Limb (tissue), 2 donors: ENCODE results near the gene IPPK.
"Not testable (repeated sequence)": the region's sequence is repeated elsewhere in the genome, so short reads cannot be mapped to it uniquely, and the experiment has no call there.

Source experiments
- DNase-seq, 2 donors: peaks; one replicate each; pipeline ENCODE4 v3.0.0-alpha.2; 2016; ENCODE audit errors: extremely low spot score in 2 of 2

The IPPK gene

GRCh38 chr9:92598382-92598781 is 71.5 kb downstream of the IPPK start:
- DNase-seq, result no peak

- DNase-seq, result no peak
Observed at GRCh38 chr9:92595930-92596329, 74.0 kb downstream of the IPPK start.

GRCh38 chr9:92595075-92595474 is 74.9 kb downstream of the IPPK start:
- not testable (repeated sequence) for DNase-seq

DNA sequence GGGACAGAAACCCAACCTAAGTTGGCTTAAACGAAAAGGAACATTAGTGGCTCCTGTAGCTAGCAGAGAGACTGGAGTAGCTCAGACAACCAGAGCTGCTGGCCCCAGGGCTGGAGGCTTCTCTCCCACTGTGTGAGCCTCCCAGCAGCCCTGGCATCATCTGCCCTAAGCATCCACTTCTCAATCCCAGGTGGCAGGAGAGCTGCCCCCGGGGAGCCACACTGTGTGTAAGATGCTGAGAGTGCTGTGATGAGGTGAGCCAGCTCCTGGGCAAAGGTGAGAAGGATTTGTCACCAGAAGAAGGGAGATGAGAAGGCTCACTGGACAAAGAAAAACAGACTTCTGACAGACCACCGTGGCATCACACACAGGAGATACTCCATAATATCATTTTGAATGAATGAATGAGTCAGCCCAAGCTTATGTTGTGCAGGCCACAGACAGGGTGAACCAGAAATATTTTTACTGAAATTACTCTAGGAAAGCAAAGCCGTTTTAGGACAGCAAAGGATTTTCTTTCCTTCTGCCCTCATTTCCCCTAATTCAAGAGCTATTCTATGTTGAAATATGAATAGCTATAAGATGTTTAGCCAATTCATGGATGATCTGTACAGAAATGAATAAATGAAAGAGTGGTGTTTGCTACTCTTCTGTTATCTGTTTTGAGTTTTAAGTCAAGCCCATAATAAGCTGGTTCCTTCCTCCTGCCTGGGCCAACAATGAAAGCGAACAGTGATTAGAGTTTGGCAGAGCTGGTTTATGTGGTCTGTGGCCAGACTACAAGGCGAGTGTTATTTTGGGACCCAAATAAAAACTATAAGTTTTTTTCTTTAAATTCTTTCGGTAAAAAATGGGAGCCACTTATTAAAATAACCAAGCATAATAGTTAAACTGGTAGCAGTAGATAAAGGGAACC is 76.7 kb downstream of the IPPK start:
- no peak for DNase-seq

DNA sequence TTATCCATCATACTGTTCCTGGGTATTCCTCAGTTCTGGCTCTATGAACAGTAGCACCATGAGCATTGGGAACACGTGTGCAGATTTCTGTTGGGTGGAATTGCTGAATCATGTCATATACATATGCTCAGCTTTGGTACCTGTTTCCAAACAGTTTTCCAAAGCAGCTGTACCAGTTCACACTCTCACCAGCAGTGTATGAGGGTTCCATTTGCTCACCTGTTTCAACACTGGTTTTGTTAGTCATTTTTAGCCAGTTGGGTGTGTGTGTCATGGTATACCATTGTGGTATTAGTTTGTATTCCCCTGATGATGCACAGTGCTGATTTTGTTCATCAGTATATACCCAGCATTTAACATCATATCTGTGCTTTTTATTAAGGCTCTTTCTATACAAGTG is 77.4 kb downstream of the IPPK start:
- DNase-seq, result no peak

DNA sequence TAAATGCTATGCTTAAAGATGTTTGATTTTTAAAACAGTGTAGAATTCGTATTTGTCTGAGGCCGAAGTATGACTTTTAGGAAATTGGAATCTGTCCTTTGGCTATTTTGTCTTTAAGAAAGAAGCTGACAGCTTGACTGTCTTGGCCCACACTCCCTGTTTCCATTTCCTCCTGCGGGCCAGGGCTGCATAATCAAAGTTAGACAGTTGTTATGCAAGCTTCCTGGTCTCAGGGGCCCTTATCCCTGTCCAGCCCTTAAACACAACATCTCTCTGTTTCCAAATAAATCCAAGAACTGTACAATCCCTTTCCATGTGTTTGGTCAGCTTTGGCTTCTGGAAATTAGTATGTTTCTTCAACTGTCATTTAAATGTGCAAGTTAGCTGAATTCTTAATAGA is 79.6 kb downstream of the IPPK start:
- DNase-seq, result peak in 1 of 2 donors; percentile 75

DNA sequence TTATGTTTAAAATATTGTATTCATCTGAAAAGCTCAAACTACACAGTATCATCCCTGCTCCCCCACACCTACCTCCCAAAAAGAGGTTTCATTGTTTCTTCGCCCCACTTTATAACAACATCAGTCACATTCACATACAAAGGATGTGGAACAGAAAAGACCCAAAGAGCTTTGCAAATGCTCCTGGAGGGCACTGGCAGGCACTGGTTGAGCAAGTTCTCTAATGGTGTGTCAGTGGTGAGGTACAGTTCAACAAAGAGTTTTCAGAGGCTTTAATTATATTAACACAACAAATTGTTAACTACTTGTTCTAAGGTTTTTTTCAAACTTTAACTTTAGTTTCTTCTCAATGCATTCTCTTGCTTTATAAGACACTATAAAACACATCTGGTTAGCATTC is 80.0 kb downstream of the IPPK start:
- DNase-seq, result no peak

DNA sequence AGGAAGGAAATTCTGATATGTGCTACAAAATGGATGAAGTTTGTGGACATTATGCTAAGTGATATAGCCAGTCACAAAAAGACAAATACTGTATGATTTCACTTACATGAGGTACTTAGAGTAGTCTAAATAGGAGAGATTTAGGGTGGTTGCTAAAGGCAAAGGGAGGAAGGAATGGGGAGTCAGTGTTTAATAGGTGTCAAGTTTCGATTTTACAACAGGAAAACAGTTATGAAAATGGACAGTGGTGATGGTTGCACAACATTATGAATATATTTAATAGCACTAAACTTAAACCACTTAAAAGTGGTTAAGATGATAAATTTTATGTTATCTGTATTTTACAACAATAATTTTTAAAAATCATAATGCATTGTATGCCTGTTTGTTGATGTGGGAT is 93.8 kb downstream of the IPPK start:
- no peak for DNase-seq

- DNase-seq, result not testable (repeated sequence)
Observed at GRCh38 chr9:92573612-92574011, 96.3 kb downstream of the IPPK start.

- not testable (repeated sequence) for DNase-seq
Observed at GRCh38 chr9:92571871-92572270, 98.1 kb downstream of the IPPK start.

- no peak for DNase-seq
Observed at GRCh38 chr9:92564982-92565381, 104.9 kb downstream of the IPPK start.

GRCh38 chr9:92564504-92564903 is 105.4 kb downstream of the IPPK start:
- peak in 1 of 2 donors; percentile 19 for DNase-seq
